HG02588 (cell line): Measurements from ENCODE around the gene ZBTB7C.

ENCODE experiments used
- ATAC-seq: cut with Tn5 transposase; IDR thresholded peaks from one replicate; pipeline ENCODE4 v1.9.1; 2021; ENCODE audit warnings: mild to moderate bottlenecking, moderate library complexity; ENCODE audit not compliant: unreplicated experiment

Gene ZBTB7C

DNA sequence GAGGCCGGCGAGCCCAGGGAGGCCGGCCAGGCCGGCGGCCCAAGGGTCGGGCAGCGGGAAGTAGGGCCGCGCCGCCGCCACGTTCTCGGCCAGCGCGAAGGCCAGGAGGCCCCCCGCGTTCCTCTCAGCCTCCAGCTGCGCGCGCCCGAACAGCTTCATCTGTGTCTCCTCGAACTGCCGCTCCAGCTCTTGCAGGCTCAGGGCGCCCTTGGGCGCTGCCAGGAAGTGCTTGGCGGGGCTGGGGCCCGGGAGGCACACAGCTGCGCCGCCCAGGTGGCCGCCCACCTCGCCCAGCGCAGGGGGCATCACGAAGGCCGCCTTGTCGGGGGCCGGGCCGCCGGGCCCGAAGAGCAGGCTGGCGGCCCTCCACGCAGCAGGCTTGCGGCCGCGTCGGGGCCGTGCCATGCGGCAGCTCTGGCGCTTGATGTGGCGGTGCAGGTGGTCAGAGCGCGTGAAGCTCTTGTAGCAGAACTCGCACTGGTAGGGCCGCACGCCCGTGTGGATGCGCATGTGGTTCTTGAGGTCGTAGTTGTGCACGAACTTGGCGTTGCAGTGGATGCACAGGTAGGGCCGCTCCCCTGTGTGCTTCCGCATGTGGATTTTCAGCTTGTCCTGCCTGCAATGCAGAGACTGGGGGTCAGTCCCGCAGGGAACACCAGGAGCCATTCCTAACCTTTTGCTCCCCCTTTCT lies 379.7 kb downstream of the ZBTB7C start:
- no peak for ATAC-seq

DNA sequence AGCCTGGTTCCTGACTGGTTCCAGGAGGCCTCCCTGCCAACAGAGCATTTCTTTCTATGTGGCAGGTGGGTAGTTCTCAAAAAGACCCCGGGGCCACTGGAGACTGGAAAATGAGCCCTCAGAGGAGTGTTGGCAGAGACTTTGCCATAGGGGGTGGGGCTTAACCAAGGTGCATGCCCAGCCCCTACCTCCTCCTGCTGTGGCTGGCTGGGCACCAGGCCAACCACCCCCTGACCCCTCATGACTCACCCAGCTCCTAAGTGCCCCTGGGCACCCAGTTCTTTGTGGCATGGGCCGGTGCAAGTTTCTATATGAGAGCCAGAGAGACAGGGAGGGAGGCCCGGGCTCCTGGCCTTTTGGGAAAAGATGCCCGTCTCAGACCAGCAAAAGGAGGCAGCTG lies 380.5 kb downstream of the ZBTB7C start:
- no peak for ATAC-seq

DNA sequence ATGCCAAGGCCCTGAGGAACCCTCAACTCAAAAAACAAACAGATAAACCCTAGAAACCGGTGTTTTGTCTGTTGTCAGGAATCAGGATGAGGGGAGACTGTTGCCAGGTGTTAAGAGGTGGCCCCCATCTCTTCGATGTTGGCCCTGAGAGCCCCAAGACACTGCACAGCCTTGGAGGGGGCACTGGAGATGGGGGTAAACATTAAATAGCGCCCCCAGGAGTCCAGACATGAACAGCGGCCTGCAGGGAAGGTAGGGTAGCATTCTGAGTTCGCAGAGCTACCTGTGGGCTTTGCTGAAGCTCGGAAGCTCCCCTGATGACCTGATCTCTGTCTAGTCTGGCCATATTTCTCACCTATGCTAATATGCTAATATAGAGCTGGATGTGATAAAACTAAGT lies 381.1 kb downstream of the ZBTB7C start:
- no peak for ATAC-seq

DNA sequence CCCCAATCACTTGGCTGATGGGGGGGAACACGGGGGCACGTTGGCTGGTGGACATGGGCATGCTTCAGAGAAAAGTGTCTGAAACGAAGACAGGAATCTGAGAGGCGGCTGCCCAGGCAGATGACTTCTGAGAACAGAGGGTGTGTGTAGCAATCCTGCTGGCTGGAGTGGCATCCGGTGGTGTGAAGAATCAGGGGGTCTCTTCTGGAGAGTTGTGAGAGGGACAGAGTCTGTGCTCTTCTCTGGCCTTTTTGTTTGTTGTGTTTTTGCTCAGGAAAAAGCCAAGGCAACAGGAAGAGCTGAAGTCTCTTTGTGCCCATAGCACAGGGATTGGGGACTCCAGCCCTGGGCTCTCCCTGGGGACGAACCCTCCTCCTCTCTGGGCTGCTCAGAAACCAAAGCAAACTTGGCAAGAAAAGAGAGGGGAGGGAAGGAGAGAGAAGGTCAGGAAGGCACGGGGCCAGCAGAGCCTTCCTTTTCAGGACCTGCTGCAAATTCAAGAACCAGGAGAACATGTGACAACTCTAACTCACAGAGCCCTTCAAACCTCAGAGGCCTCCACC lies 381.7 kb downstream of the ZBTB7C start:
- ATAC-seq = no peak

DNA sequence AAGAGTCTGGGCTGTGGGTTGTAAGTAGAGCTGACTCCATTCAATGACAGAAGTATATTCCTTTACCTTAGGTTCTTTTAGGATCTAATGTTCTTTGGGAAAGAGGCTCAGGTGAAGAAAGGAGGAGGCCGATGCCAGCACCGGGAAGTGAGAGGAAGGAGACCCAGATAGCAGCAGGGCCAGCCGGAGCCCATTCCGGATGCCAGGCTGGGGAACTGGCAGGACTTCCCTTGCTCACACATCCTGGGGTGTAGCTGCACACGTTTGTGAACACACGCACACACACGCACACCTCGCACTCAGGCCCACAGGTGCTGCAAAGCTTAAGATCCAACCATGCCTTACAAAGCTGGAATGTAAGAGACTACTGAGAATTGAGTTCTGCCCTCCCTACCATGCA lies 383.0 kb downstream of the ZBTB7C start:
- ATAC-seq = no peak

DNA sequence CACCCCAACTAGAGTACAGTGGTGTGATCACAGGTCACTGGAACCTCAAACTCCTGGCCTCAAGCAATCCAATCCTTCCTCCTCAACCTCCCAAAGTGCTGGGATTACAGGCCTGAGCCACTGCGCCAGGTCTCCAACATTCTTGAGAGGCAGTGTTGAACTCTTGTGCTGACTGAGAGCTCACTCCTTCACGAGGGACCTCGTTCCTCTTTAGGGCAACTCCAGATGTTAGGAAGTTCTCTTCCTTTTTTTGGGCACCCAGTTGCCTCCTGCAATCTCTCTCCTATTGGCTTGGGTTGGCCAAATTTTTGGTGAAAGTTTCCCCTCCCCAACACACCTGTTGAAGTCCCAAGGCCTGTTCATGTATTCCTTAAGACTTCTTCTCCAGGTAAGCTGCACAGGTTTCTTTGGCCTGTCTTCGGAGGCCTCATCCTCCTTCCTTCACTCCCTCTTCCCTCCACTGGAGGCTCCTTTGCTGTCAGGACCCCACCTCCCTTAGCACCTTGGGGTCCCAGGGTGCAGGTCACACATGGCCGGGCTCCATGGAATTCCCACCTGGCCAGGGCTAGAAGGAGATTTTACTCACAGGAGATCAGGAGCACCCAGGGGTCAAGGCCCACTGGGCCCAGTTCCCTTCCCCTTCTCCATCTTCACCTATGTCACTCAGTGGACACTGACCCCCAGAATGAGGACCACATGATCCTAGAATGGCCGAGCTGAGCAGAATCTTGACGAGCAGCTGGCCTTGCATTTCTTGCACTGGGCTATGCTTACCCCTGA lies 384.1 kb downstream of the ZBTB7C start:
- ATAC-seq = no peak

DNA sequence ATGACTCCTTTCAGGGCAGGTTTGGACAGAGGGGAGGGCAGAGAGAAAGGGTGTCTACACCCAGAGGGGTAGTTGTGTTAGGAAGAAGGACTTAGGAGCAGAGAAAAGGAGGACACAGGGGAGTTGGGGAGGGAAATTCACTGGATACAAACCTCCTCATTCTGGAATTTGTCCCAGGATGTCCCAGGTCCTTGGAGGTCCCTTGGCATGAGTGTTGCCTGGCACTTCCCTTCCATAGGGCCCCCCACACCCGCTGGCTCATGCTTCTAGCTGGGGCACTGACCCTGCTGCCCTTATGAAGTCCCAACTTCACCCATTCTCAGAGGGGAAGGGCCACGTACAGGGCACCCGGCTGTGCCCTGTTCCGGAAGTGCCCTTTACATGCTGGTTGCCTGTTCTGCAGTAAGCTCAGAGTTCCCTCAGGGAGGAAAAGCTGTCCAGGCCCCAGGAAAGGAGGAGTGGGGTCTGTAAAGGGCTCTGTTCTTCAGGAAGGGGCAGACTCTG lies 385.1 kb downstream of the ZBTB7C start:
- ATAC-seq = no peak

DNA sequence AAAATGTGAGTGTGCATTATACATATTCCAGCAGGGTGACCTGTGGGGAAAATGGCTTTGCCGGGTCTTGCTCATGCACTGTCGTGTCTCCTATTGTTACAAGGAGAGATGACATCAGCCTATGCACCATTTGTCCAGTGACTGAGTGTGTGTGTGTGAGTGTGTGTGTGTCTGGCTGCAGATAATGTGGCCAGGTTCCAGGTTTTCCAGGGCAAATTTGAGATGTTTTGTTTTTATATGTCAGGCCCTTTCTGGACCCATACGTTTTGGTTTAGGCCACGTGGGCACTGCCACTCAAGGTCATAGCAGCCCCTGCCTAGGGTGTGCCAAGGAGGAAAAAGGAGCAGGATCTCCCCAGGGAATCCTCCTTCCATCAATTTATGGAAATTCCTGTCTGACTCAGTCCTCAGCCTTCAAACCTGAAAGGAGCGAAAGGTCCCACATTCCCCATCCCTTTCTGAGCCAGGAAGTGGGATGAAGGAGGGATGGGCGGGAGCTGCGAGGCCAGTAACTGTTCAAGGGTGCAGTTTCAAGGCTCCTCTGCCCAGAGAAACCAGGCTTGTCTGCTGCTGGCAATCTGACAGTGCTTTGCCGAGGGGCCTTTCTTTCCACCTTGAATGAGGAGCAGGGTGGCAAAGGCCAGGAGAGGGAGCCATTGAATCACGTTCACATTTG lies 385.7 kb downstream of the ZBTB7C start:
- ATAC-seq = no peak

DNA sequence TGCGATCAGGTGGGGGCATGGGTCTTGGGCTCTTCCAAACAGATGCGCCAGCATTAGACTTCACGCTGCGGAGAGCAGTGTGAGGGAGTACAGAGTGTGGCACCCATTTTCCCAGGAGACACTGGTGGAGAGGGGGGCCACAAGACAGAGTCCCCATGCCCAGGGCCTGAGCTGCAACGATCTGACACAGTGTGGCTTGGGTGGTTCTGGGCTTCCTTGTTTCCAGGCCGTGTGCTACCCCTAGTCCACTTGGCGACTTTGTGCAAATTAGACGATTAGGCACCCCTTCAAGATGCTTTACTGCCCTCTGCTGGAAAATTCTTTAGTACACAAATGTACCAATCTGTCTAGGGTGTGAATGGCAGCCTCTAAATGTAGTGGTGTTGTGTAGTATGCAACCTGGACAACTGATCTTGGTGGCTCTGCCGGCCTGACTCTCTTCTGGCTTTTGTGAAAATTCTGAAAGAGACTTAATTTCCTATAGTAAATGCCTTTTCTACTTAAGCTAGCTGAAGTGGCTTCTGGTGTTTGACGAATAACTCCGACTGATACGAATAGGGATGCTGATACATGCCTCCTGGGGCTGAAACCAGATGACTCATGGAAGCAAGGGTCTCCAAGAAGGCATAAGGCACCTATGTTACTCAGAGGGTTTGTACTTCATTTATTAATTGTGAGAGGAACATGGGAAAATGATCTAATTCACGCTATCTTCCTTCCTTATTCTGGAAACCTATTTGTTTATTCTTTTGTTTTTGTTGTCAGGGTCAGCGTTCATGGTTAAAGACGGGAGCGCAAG lies 386.5 kb downstream of the ZBTB7C start:
- ATAC-seq = no peak

DNA sequence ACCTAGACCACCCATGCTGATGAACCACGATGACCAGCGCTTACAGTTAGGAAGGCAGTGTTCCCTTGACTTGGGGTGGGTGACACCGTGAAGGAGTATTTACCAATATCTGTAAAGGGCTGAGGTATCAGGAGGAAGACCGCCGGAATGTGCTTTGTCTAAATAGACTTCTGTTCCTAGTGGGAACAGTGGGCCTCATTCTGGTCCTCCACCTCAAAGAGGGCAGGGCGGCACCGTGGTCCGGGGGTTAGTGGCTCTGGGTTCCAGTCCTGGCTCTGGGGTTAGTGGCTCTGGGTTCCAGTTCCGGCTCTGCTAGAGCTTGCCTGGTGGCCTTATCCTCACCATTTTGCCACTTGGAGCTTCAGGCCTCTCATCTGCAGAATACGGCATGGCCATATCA lies 387.2 kb downstream of the ZBTB7C start:
- ATAC-seq = no peak

DNA sequence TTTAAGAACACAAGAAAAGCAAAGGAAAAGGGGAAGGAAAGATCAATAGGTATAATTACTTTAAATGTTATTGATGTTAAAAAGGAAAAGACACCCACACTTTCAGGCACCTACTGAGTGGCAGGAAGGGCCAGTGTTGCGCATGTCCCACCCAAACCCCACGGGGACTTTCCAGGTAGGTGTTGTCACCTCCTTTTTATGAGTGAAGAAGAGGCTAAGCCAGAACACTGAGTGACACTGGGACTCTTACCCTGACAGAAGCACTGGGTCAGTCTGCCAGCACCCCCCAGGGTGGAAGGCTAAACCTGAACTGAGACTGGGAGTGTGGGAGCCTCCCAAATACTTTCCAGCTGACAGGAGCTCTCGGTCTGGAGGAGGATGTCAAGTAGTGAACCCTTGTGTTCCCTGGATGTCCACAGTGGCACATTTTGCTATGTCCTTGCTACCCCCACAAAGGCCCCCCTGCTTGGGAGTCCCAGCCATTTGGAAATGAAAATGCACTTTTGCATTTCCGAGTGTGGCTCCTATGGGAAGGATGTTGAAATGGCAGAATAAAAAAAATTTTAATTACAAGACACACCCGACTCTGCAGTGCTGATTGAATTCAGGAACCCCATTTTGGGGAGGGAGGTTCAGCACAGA lies 387.8 kb downstream of the ZBTB7C start:
- no peak for ATAC-seq

DNA sequence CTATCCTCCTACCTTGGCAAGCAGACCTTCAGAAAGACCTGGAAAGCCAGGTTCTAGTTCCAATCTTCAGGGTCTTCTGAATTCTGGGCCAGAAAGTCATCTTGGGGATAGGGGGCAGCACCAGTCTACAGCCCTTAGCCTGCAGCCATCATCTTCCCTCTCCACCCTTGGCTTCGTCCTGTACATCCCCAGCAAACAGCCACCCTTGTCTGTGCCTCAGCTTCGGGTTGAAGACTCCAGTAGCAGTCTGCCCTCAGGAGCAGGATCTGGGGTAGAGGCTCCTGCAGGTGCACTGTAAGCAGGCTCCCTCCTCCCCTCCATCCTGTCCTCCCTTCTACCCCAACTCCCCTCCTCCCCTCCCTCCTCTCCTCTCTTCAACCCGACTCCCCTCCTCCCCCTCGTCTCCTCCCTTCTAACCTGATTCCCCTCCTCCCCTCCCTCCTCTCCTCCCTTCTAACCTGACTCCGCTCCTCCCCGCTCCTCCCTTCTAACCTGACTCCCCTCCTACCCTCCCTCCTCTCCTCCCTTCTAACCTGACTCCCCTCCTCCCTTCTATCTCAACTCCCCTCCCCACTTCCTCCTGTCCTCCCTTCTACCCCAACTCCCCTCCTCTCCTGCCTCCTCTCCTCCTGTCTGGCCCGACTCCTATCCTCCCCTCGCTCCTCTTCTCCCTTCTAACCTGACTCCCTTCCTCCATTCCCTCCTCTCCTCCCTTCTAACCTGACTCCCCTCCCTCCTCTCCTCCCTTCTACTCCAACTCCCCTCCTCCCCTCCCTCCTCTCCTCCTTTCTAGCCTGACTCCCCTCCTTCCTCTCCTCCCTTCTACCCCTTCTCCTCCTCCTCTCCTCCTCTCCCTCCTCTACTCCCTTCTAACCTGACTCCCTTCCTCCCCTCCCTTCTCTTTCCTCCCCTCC lies 388.6 kb downstream of the ZBTB7C start:
- no peak for ATAC-seq

DNA sequence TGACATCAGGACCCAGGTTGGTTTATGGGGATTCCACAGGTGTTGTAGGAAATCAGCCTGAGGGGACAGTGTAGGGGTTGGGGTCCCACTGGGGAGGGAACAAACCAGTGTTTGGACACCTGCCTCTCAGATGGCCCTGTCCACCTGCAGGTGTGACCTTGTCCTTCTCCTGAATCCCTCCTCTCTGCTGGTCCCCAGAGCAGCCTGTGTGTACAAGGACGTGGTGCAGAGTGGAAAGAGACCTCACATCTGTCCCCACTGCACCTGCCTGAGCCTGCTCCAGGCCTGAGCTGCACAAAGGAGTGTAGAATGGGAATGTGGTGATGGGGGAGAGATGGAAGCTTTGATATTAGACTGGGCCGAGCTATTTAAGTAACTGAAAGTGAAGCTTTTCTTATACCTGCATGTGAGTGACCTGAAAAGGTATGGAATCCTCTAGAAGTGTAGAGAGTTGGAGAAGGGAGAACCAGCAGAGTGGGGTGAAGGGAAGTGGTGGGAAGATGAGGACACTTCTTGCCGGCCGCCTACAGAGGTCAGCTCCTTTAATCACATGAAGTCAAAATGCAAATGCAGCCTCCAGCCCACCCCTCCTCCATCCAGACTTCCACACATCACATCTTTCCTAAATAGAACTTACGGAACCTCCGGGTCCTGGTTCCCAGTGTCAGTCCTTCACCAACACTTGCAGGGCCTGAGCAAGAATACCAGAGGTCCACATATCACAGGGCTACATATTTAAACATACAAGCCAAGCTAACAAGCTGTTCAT lies 389.4 kb downstream of the ZBTB7C start:
- no peak for ATAC-seq

DNA sequence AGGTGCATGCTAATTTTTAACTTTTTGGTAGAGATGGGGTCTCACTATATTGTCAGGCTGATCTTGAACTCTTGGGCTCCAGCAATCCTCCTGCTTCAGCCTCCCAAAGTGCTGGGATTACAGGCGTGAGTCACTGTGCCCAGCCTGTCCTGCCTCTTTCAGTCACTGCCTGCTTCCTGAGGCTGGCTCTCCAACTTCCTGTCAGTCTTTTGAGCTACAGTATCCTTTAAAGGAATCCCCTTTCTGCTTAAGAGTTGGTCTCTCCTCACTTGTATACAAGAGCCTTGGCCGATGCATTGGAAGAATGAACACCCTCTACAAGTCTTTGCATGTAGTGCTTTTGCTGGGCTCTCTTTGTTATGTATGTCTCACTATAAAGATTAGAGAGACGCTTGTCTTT lies 390.3 kb downstream of the ZBTB7C start:
- ATAC-seq = no peak

DNA sequence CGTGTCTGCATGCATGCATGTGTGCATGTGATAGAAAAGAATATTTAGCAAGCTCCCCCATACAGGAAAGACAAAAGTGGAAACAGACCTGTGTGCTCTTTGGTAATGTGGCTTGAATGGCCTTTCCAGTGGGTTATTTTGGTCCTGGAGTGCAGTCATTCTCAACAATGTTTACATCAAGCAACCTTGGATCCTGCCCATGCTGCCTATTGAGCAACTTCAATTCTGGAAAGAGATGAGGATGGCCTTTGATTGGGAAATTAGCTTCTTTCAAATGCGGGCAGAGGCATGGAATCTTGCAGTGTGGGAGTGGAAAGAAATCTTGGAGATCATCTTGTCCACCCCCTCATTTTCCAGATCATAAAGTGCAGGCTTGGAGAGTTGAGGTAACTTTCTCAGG lies 391.5 kb downstream of the ZBTB7C start:
- ATAC-seq = no peak

DNA sequence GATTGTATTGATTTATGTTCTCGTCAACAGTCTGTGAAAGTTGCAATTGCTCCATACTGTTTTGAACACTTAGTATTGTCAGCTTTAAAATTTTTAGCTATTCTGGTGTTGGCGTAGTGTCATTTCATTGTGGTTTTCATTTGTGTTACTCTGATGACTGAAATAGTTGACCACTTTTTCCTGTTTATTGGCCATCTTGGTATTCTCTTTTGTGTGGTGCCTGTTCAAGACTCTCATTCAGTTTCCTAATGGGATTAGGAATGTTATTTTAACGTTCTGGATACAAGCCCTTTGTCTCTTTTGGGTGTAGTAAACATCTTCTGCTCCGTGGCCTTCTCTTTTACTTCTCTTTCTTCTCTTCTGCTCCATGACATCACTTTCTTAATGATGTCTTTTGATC lies 396.0 kb downstream of the ZBTB7C start:
- no peak for ATAC-seq

DNA sequence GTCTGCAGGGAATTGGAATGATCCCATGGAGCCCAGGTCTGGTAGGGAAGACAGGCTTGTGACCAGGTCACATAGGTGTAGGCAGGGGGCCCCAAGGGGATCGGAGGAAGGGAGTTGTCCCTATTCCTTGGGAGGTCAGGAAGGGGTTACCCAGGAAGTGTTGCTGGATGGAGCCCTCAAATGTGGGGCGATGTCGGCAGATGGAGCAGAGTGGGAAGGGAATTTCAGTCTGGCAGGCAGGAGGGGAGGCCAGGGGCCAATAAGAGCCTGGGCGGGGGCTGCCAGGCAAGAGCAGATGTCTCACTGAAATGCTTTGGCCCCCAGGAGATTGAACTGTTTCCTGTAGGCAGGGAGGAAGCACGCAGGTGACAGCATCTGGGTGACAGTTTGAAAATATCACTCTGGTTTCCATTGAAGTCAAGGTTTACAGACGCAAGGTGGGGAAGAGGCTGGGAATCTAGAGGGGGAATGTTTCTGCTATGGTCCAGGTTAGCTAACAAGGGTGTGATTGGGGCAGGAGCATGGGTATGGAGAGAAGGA lies 397.2 kb downstream of the ZBTB7C start:
- ATAC-seq = no peak

DNA sequence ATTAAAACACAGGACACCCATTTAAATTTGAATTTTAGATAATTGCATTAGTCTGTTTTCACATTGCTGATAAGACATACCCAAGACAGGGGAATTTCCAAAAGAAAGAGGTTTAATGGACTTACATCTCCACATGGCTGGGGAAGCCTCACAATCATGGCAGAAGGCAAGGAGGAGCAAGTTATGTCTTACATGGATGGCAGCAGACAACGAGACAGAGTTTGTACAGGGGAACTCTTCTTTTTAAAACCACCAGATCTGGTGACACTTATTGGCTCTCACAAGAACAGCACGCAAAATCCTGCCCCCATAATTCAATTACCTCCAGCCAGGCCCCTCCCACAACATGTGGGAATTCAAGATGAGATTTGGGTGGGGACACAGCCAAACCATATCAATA lies 398.9 kb downstream of the ZBTB7C start:
- no peak for ATAC-seq
